Activated CD4-positive, alpha-beta T cell treated with anti-CD3 and anti-CD28 coated beads, Interleukin-2, amount 50 U/mL, for 4 hours (primary cell): ENCODE data around the gene STUM.
A peak's percentile ranks its signal among the peaks of the same experiment; 100 is the strongest.
"Not testable (repeated sequence)": the region's sequence is repeated elsewhere in the genome, so short reads cannot be mapped to it uniquely, and the experiment has no call there.

Source experiments
- DNase-seq, 2 experiments: peaks; one replicate each; pipeline ENCODE4 v3.0.0-alpha.2; 2020

STUM gene

DNA sequence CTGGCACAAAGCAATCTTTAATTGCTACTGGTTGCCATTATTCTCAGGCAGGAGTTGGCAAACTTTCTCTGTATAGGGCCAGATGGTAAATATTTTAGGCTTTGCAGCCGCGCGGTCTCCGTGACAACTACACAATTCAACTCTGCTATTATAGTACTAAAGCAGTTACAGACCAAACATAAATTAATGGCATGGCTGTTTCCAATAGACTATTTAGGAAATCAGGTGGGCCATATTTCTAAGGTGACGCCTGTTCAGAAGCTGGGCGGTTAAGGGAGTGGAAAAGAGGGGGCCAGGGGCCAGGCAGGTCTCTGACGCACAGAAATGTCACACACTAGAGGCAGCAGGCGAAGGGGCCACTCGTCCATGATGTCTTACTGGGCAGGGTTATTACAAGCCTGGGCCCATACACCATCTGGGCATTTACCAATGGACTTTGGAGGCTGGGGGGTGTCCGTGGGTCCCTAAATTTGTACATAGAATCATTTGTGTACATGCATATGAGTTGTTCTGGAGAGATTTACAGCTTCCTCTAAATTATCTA is 80.1 kb downstream of the STUM start:
- DNase-seq = no peak

DNA sequence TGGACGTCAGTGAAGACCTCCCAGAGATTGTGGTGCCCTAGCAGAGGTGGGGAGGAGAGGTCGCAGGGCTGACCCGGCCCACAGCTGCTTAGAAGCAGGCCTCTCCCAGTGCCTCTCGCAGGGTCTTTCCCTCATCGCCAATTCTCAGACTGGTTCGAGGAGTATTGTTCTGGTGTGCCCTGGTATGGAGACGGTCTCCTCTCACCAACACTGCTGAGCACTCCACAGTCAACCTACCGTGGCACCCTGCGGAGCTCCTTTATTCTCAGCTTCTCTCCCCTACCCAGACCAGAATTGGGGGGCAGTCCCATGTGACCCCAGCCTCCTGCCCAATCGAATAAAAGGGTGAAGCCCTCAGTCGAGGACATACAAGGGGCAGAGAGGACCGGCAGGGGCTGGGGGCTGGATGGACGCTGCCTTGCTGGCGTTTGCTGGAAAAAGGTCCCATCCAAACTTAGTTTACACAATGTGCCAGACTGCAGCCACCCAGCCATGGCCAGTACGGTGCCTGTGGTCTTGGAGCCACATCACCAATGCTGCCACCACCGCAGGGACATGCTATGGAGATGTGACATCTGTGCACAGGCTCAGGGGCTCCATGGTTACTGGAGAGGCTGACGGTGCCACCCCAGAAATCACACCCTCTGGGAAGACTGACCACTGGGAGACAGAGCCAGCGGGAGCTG is 80.8 kb downstream of the STUM start:
- DNase-seq = no peak

DNA sequence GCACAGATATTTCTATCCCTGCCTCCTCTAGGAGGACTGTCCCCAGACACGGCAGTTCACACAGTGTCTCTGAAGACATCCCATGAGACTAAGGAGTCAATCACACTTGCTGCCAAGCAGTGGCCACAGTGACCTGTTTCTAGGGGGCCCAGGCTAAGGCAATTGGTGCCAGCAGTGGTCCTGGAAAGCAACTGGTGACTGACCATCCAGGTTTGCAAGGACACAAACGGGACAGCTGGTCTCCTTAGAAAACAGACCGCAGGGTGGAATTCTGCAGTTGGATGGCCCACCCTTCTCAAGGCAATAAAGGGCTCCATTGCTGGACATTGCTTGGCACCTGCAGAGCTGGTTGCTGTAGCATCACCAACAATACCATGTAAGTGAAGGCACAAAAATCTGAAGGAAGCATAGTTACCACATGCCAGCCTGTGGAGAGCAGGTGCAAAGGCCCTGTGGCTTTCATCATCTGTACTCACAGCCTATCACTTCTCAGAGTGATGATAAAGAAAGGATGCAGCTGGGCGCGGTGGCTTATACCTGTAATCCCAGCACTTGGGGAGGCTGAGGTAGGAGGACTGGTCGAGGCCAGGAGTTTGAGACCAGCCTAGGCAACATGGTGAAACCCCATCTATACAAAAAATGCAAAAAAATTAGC is 81.5 kb downstream of the STUM start:
- no peak for DNase-seq

DNA sequence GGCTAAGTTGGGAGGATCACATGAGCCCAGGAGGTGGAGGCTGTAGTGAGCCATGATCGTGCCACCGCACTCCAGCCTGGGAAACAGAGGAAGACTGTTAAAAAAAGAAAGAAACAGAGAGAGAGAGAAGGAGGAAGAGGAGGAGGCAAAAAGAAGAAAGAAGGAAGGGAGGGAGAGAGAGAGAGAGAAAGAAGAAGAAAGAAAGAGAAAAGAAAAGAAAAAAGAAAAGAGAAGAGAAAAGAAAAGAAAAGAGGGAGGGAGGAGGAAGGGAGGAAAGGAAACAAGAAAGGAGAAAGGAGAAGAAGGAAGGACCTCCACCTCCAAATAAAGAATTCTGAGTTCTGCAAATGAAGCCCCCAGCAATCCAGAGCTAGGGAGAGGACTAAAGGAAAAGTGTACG is 82.0 kb downstream of the STUM start:
- DNase-seq = no peak

DNA sequence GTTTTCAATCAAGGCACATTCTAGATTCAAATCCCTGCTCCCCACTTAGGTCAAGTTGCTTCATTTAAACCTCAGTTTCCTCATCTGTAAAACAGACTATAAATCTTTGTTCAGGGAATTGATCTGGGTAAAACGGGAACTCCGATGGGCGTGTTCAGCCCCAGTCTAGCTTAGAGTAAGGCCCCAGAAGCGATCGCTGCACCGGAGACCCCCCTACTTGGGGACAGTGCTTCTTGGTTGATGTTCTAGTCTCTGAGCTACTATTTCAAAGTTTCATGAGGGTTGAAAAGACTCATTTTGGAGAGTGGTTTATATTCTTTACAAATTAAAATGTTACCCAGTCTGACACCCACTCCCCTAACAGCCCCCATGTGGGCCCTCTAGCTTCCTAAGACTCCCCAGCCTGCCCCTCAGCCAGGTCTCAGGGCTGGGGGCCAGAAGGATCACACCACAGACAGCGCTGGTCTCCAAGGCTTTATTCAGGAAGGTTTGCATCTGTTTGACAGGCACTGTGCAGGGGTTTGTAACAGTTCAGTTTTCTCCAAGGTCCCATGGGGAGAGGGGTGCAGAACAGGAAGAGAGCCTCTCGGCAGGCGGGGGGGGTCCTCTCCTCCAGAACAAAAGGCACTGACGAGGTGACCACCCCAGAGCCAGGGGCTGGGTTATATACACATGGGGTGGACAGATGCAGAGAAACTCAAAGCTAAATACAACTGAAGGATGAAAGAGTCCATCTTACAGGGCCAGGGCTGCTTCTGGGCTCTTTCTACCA is 82.9 kb downstream of the STUM start:
- no peak for DNase-seq

DNA sequence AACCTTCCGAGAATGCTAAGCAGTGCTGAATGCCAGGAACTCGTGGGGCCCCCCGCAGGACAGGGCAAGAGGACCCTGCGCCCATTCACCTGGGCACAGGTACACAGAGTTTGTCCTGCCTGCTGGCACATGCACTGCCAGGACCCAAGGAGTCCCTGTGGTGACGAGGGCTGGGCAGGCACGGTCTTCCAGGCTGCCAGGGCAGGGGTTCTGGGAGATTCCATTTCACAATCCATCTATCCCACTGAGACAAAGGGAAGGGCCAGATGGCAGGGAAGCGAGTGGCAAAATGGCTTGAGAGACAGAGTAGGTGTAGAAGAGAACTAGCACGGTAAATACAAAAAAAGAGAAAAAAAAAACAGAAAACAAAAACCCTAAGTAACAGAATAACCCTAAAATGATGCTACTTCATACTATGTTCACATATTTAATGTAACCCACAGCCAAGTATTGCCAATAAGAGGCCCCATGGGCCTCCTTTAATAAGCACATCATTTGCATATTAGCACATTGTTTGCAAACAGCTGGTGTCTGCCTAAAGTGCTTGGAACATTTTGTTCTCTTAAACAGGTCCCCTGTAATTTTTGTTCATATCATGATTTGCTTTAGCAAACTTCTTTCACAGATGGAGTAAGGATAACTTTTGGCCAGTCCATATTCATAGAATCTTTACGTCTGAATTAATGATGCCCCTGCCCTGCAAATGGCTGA is 83.8 kb downstream of the STUM start:
- no peak for DNase-seq

DNA sequence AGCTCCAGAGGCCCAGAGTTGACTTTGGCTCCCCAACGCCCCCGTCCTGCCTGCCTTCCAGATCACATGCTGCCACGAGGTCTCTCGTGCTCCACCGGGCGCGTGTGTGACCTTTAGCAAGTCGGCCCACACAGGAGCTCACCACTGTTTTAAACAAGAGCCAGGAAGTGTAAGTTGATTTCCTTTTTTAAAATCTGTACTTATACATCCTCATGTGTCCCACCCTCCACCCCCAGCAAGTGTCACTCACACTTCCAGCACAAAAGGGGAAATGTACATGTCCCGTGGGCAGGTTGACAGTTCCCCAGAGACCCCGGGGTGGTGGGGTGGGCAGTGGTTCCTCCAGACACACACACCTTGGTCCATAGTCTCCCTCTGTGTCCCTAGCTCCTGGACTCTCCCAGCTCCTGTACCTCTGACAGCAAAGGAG is 84.4 kb downstream of the STUM start:
- DNase-seq = peak in 1 of 2 experiments; percentile 46

DNA sequence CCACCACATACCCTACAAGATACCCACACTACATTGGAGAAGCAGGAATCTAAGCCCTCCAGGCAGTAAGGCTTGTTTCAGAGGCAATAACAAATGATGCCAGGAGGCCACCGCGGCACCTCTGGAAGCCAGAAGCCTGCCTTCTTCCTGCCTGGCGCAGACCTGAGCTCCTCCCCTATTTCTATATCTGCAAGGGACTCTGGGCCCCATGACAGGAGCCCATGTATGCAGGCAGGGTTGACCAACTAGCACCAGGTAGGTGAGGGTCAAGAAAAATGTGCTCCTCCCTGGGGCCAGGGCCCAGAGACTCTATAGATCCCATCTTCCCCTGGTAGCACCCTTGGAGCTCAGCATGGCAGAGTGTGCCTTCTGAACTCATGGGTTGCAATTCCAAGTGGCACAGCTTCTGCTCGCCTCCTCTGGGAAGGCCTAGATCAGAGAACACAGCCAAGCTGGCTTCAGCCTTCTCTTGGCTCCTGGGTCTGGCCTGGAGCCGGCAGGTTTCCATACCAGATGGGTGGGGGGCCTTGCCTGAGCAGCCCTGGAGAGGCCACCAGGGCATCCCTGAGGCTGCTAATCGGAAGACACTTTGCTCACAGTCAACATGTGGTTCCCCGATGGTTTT is 85.1 kb downstream of the STUM start:
- no peak for DNase-seq

DNA sequence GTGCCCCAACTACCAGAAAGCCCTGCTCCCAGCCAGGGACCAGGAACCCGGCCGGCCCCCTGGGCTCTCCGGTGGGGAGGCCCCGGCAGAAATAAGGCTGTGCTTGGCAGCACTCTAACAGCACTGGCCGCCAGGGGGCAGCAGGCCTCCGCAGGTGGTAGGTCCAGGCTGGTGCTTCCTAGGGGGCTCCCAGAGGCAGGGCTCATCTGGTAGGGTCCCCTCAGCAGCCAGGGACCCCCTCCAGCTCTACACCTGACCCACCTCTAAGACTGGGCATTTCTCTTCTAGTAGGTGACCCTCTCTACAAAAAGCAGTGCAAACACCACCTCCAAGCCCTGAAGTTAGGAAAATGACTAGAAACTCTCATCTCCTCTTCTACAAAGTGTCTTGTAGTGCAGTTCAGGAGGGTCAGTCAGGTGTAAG is 85.6 kb downstream of the STUM start:
- DNase-seq = peak; percentile 77 to 79

DNA sequence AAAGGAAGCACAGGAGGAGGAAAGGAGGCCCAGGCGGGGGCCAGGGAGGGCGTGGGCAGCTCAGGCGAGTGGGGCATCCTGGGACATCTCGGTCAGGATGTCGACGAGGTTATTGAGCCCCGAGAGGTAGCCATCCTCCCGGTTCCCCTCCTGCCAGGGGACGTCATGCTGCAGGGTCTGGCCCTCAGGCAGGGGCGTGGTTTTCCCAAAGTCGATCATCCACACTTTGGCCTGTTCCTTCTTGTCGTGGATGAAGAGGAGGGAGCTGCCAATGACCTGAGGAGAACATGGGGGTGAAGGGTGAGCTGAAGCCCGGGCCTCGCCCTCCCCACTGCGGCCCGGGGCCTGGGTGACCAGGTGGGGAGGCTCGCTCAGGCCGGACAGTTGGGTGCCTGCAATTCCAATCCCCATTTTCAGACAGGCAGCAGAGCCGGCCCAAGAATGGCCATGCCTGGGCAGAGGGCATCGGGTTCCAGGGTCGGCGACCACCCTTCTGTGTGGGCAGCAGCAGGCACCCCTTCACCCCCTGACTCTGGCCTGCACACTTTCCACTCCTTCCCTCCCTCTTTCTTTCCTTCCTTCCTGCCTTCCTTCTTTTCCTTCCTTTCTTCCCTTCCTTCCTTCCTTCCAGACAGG is 86.2 kb downstream of the STUM start:
- no peak for DNase-seq

DNA sequence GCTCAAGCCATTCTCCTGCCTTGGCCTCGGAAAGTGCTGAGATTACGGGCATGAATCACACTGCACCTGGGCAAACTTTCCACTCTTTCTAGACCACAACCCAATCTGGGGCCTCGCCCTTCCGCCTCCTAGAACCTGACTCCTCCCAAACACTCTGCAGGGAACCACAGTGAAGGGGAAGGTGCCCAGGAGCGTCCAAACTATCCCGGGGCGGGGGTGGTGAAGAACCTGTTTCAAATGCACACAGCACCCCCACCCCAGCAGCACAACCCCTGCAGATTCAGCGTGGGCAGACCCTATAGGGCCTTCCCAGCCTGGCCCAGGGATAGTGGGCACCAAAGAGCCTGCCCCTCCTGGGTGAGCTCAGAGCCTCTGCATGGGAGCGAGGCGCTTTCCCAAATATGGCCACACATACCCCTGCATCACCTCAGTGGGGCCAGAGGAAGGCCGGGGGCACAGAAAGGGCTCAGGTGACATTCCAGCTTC is 86.9 kb downstream of the STUM start:
- DNase-seq = peak; percentile 38 to 42

DNA sequence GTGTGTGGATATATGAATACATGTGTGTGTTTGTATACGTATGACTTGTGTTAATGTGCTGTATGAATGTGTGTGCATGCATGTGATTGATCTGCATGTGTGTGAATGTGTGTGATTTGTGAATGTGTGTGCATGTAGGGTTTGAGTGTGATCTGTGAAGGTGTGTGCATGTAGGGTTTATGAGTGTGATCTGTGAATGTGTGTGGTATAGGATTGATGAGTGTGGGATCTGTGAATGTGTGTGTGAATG is 88.2 kb downstream of the STUM start:
- DNase-seq = no peak

DNA sequence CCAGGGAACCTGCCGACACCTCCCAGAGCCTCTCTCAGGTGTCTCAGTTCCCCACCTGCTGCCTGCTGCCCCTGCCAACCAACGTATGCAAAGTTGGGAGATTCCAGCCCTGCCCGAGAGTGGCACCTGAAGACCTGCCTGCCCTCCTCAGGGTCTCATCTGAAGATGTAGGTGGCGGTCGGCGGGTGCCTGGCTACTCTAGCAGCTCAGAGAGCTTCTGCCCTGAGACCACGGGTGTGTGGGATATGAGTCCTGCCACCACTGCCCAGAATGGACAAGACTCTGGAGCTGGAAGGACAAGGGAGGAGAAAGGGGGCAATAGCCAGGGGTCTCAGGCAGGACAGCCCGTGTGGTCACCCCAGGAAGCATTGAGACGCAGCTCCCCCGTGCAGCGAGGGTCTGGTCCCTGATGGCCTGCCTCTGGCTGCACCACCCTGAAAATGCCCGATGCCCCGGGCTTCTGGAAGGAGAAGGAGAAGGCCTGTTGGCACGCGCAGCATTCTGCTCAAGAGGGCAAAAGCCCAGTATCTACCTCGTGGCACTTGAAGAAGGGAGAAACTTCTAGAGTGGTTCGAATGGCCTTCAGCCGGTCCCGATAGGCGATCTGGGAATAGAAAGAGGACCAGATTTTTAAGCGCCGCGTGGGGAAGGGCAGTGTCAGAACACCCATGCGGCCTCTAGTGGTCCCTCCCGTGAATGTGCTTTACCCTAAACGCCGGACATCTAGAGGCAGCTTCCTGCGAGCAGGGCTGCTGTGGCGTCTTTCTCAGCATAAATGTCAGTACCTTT is 88.8 kb downstream of the STUM start:
- DNase-seq = no peak

DNA sequence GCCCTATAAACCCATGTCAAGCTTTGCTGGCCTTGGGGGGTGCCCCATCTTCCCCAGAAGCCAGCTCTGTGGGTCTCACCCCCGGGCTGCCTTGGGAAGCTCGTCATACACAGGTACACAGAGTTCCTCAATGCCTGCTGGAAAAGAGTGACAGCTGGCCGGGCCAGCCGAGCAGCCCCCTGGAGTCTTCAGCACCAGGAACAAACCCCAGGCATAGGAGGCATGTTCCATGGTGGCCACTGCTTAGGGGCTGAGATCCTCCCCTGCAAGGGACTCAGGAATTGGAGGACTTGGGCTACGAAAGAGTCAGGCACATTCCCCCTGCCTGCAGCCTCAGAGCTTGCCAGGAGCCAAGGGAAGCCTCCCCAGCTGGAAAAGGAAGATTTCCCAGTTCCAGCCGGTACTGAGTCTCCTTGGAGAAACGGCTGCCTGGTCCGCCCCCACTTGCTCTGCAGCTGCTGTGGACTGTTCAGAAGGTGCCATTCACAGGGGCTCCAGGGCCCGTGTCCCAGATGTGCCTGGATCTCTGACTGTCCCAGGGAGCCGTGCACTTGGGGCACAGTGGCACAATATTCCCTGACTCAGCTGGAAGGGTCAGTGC is 89.5 kb downstream of the STUM start:
- no peak for DNase-seq

DNA sequence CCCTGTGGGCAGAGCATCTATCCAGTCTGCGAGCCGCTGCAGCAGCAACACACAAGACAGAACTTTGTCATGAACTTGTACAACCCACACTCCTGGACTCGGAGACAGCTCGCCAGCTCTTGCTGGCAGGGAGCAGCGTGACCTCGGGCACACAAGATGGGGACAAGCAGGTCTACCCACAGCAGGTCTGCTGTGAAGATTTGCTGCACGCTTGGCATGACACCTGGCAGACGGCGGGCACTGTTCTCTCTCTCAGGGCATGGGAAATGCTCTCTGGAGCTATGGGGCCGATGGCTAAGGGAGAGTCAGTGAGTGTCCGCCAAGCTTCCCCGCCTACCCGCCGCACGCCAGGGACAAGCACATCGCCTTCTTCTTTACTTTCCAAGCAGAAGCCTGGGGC is 90.0 kb downstream of the STUM start:
- no peak for DNase-seq

DNA sequence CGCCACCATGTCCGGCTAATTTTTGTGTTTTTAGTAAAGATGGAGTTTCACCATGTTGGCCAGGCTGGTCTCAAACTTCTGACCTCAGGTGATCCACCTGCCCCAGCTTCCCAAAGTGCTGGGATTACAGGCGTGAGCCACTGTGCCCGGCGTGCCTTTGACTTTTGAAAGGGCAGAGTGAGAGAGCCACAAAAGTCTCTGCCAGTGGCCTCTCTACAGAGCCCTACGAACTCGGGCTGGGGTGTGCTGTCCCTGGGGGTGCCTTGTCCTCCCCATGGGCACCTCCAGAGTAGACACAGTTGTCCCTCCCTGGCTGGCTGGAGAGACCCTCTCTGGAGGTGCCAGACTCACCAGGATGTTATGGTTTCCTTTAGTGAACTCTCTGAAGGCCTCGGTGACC is 90.6 kb downstream of the STUM start:
- DNase-seq = not testable (repeated sequence)

DNA sequence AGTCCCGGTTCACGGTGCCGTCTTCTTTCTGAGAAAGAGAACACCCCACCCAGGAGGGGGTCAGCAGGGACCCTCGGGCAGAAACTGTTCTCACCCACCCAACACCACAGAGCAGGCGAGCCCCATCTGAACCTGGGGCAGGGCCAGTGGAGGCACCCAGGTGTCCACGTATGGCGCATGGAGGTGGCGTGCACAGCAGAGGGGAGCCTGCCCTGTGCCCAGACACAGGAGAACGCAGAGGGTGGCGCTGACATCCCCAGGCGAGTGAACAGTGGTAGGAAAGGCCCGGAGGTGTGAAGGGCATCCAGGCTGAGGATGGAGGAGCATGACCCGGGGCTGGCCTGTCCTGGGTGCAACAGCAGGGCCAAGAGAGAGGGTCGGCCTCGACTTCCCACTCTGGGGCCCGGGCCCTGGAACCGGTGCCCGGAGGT is 91.1 kb downstream of the STUM start:
- no peak for DNase-seq

DNA sequence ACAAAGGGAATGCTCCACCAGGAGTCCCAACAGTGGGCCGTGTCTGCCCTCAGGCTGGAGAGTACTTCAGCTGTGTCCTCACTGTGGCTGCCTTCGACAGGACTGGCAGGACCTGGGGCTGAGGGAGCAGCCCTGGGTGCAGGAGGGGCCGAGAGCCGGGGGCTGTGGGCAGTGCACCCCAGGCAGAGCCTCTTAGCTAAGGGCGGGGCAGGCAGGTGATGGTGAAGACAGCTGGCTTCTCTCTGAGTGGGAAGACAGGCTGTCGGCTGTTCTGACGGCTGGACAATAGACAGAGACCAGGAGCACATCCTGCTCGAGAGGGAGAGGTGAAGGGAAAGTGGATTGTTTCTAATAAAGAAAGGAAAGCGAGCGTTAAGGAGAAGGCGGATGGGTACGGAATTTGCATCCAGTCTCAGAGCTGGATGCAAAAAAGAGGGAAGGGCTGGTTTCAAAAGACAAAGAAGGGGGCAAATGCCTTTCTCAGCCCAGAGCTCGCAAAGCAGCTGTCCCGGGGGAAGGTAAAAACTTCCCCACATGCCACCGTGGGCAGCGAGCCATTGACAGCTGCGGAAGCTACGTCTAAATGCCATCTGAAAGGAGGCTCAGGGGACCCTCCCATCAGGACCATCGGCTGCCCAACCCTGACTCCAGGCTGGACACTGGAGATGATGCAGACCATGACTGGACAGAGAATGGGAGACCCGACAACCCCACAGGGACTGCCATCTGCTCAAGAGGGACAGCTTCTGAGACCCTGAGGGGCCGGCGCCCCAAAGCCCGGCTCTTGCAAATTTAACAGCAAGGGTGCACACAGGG is 92.0 kb downstream of the STUM start:
- DNase-seq = no peak

DNA sequence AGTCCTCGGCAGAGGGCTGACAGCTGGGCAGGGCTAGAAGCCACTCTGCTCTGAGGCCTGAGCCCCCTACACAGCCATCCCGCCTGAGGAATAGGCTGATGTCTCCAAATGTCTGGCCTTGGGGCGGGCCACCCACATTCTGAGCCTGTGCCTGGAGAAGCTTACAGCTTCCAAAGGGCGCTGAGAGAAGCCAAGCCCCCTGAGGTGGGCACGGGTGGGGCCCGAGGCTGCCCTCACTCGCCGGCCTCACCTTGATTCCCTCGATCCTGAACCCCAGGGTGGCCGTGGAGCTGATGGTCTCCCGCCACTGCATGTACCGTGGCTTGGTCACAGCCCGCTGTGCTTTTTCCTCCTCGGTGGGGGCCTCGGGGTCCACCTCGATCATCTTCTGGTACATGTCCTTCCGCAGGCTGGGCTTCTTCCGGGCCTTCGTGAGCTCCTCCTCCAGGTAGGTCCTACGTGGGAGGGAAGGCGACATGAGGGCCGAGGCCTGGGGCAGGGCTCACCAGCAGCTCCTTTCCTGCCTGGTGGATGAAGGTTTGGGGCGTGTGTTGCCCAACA is 93.2 kb downstream of the STUM start:
- DNase-seq = no peak

DNA sequence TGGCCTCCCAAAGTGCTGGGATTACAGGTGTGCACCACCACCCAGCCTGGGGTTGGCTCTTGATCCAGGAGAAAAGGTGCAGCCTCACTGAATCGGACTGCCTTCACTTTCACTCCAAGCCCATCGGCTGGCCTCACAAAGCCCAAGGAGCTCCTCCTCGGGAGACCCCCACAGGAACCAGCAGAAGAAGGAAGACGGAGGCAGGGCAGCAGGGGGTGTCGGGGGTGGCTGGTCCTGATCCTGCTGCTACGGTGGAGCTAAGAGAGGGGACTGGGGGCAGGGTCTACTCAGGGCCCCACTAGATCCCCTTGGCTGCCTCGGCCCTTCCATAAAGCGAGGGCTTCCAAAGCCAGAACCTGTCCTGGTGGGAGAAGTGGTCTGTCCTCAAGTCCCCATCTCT is 93.9 kb downstream of the STUM start:
- DNase-seq = no peak
